Endothelial cell of umbilical vein (primary cell): ENCODE results near the gene PLEKHM2. TPM values are rescaled to one million over a fixed set of nuclear protein-coding genes. Genes with fewer than 3 reads are reported as not detected.

Experiments used
- BruUV-seq: library from RNA; stranded (reverse); fragments of 400-500 nt; replicated peaks from 2 replicates; lab custom pipeline; 2021; lab: Mats Ljungman, UMichigan
- CTCF ChIA-PET: fragments of 300-600, 350-600 bp; sonication (Branson Sonifier 250); formaldehyde crosslinking; loops from one replicate; lab custom pipeline; 2021; ENCODE audit warnings: antibody characterized with exemption, inconsistent platforms; lab: Charles Lee
- POLR2A ChIA-PET: fragments of 300-600, 350-600 bp; sonication (Branson Sonifier 250); formaldehyde crosslinking; loops from one replicate; lab custom pipeline; 2021; ENCODE audit warnings: antibody characterized with exemption, inconsistent platforms; lab: Charles Lee
- DNase-seq: peaks from one replicate; pipeline ENCODE4 v3.0.0-alpha.2; 2011; ENCODE audit warnings: low read depth, low spot score
- FAIRE-seq: peaks from 2 replicates; lab custom pipeline; 2011; peaks lifted over from hg19 to GRCh38; lab: Jason Lieb, UNC
- H2AFZ ChIP-seq: 2 replicates; pipeline ENCODE4 v1.6.0; 2012; ENCODE audit warnings: low read depth, low read length, control low read depth, inconsistent platforms
- H3K27ac ChIP-seq: 2 replicates; pipeline ENCODE4 v1.5.1; 2011; ENCODE audit warnings: low read depth, mild to moderate bottlenecking, control low read depth, low read length, moderate library complexity; ENCODE audit not compliant: insufficient read depth
- H3K27me3 ChIP-seq, 2 experiments: 2 replicates each; pipeline versions ENCODE4 v1.6.0 to v1.6.1; 2011; ENCODE audit warnings: low read length in 2 of 2, mixed read lengths in 1 of 2; ENCODE audit not compliant: control insufficient read depth in 2 of 2, insufficient read depth in 2 of 2
- H3K36me3 ChIP-seq, 2 experiments: 2 replicates in 1 of 2; 3 replicates in 1 of 2; pipeline ENCODE4 v1.5.1; 2011; ENCODE audit warnings: low read length in 2 of 2, mild to moderate bottlenecking in 1 of 2, moderate library complexity in 1 of 2; ENCODE audit not compliant: control insufficient read depth in 2 of 2, insufficient read depth in 2 of 2; ENCODE audit errors: extremely low read depth in 1 of 2
- H3K4me1 ChIP-seq: 3 replicates; pipeline ENCODE4 v1.5.1; 2011; ENCODE audit warnings: mild to moderate bottlenecking, low read length; ENCODE audit not compliant: control insufficient read depth, insufficient read depth; ENCODE audit errors: extremely low read depth
- H3K4me2 ChIP-seq: 2 replicates; pipeline ENCODE4 v1.6.1; 2011; ENCODE audit warnings: low read length, control low read depth, mixed read lengths; ENCODE audit not compliant: insufficient read depth
- H3K4me3 ChIP-seq, 3 experiments: fragments of 200-600 bp in 1 of 3; sonication (generic), shearing (Covaris generic) in 1 of 3; replicated peaks in 1 of 3; 2 replicates each; pipeline ENCODE4 v1.5.1; 2011 to 2016; ENCODE audit warnings: control low read depth in 3 of 3, low read length in 3 of 3, mild to moderate bottlenecking in 2 of 3, inconsistent platforms in 1 of 3, low read depth in 1 of 3, moderate library complexity in 1 of 3; ENCODE audit not compliant: insufficient read depth in 1 of 3
- H3K79me2 ChIP-seq: 2 replicates; pipeline ENCODE4 v1.6.0; 2012; ENCODE audit warnings: low read length, inconsistent platforms; ENCODE audit not compliant: control insufficient read depth, insufficient read depth
- H3K9ac ChIP-seq: replicated peaks from 2 replicates; pipeline ENCODE3; 2011; ENCODE audit warnings: low read length, control low read depth; ENCODE audit not compliant: insufficient read depth; ENCODE audit errors: extremely low read depth
- H3K9me1 ChIP-seq: replicated peaks from 3 replicates; pipeline ENCODE4 v1.6.0; 2011; ENCODE audit warnings: mild to moderate bottlenecking, low read length; ENCODE audit not compliant: control insufficient read depth, insufficient read depth; ENCODE audit errors: extremely low read depth
- H3K9me3 ChIP-seq: replicated peaks from 2 replicates; pipeline ENCODE4 v1.5.1; 2012; ENCODE audit warnings: low read length, inconsistent platforms; ENCODE audit not compliant: control insufficient read depth, insufficient read depth
- H4K20me1 ChIP-seq: replicated peaks from 2 replicates; pipeline ENCODE3; 2011; ENCODE audit warnings: mild to moderate bottlenecking, low read length; ENCODE audit not compliant: control insufficient read depth, insufficient read depth; ENCODE audit errors: extremely low read depth
- CTCF ChIP-seq, 2 donors: IDR thresholded peaks; 1 replicate in 1 of 2; 2 replicates in 1 of 2; pipeline ENCODE4 v1.5.1; 2011; ENCODE audit warnings: low read length in 2 of 2, mild to moderate bottlenecking in 2 of 2, moderate library complexity in 2 of 2, control low read depth in 1 of 2, inconsistent platforms in 1 of 2, low read depth in 1 of 2; ENCODE audit not compliant: insufficient read depth in 1 of 2; ENCODE audit errors: extremely low read depth in 1 of 2
- EZH2 ChIP-seq: IDR thresholded peaks from 2 replicates; pipeline ENCODE4 v1.6.1; 2012; ENCODE audit warnings: borderline replicate concordance, low read depth, mild to moderate bottlenecking, moderate library complexity, low read length, inconsistent platforms; ENCODE audit not compliant: severe bottlenecking
- FOS ChIP-seq: IDR thresholded peaks from 2 replicates; pipeline ENCODE4 v1.6.1; 2011; ENCODE audit warnings: mild to moderate bottlenecking, low read length, moderate library complexity, borderline replicate concordance; ENCODE audit not compliant: insufficient read depth
- GATA2 ChIP-seq: IDR thresholded peaks from 2 replicates; pipeline ENCODE4 v1.7.0; 2011; ENCODE audit warnings: low read depth, mild to moderate bottlenecking, moderate library complexity, mixed read lengths, low read length; ENCODE audit not compliant: insufficient read length, insufficient read depth
- JUN ChIP-seq: IDR thresholded peaks from 2 replicates; pipeline ENCODE4 v1.6.1; 2011; ENCODE audit warnings: borderline replicate concordance, low read depth; ENCODE audit not compliant: insufficient read length, insufficient read depth
- MAX ChIP-seq: IDR thresholded peaks from 2 replicates; pipeline ENCODE4 v1.6.1; 2011; ENCODE audit not compliant: insufficient read depth, insufficient read length
- MYC ChIP-seq: IDR thresholded peaks from one replicate; pipeline ENCODE4 v1.6.1; 2011; ENCODE audit warnings: mild to moderate bottlenecking, low read depth, low read length
- POLR2A ChIP-seq: IDR thresholded peaks from 2 replicates; pipeline ENCODE4 v1.6.1; 2012; ENCODE audit warnings: low read depth, mild to moderate bottlenecking, control low read depth, low read length
- POLR2AphosphoS5 ChIP-seq: IDR thresholded peaks from 2 replicates; pipeline ENCODE4 v1.6.1; 2012; ENCODE audit warnings: low read depth, mild to moderate bottlenecking, control low read depth, low read length, moderate library complexity; ENCODE audit not compliant: insufficient read depth
- dilution Hi-C: fragments of 300-500 bp; cut with MboI; formaldehyde crosslinking; loops from one replicate; pipeline ENCODE4 v1.15.0; 2019; ENCODE audit warnings: low sequenced_read_pairs; ENCODE audit not compliant: extremely low pct_ligation_motif_present
- intact Hi-C: fragments of 100-400 bp; cut with micrococcal nuclease; formaldehyde crosslinking; loops from one replicate; pipeline ENCODE4 v1.10.0; 2022
- polyA plus RNA-seq, 4 experiments: library from polyadenylated mRNA; depleted of rRNA in 3 of 4; stranded (reverse) in 3 of 4; unstranded in 1 of 4; fragments of >200 nt; gene quantifications; 2 replicates each; pipeline versions ENCODE4 v1.2.1 to v1.2.3, GENCODE V29; 2011 to 2012; ENCODE audit warnings: missing spikeins in 1 of 4
- total RNA-seq: library from RNA; stranded (reverse); gene quantifications from 2 replicates; pipeline ENCODE4 v1.2.3, GENCODE V29; 2021

The PLEKHM2 gene
- total and polyA plus RNA-seq, 2 donors (not counting 3 experiments of a cell fraction or from before 2014, with no cell fraction given): 60.6 to 67.5 TPM

GRCh38 chr1:15681349-15682292 lies 2.5 kb upstream of the PLEKHM2 start:
- Histone ChIP-seq H3K27me3 (no peaks in the 10 kb centered on the region), H3K4me1 (peaks cover 7% of the 10 kb centered on the region), H3K4me3 (no peak overlapping the region), H3K9me3 (no peaks in the 10 kb centered on the region), H3K9me1 (no peaks in the 10 kb centered on the region), H3K9ac (no peak overlapping the region), H2AFZ (no peak overlapping the region), H3K79me2 (peaks cover 24% of the 10 kb centered on the region), H4K20me1 (no peaks in the 10 kb centered on the region), H3K4me2 (no peak overlapping the region), H3K36me3 (no peaks in the 10 kb centered on the region), H3K27ac (no peak overlapping the region)
- dilution Hi-C loops (no loop called here), intact Hi-C loops (no loop called here)
- no TSS peak for BruUV-seq
- POLR2A ChIA-PET: no interaction called here
- TF ChIP-seq MYC (no peak), FOS (no peak), JUN (no peak), CTCF (IDR thresholded peaks at IDR 0.05; ENCODE audit: extremely low read depth in 1 of 2, insufficient read depth in 1 of 2, low read depth in 1 of 2, low read length in 2 of 2) (no peak), GATA2 (no peak), POLR2A (no peak), EZH2 (no peak), MAX (no peak), POLR2AphosphoS5 (no peak)
- no peak for DNase-seq
- no peak for FAIRE-seq
- CTCF ChIA-PET: interaction anchor here (0.9 kb wide), 1 partner anchor 28 kb away, joined by 3 read pairs; no protein-coding TSS in a partner anchor
